GM19351 (cell line): ENCODE data around the gene MSANTD1.

Source experiments
- ATAC-seq: cut with Tn5 transposase; IDR thresholded peaks from one replicate; pipeline ENCODE4 v1.9.1; 2021; ENCODE audit warnings: mild to moderate bottlenecking, moderate library complexity; ENCODE audit not compliant: unreplicated experiment

Gene MSANTD1

DNA sequence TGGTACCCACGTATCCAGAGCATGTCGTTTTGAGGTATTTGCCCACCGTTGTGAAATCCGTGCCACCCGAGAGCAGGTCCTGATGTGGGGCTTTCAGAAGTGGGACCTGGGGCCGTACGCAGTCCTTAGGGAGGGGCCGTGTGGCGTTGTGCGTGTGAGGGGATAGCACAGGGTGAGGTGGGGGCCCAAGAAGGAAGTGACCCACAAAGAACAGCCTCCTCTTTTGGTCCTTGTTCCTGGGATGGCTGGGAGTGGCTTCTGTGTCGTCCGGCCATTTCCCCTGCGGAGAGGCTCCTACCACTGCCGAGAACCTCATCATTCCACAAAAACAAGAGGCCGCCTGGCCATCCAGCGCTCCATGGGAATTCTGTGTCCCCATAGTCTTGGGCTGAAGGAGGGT, 17.0 kb upstream of the MSANTD1 start:
- ATAC-seq, result no peak

DNA sequence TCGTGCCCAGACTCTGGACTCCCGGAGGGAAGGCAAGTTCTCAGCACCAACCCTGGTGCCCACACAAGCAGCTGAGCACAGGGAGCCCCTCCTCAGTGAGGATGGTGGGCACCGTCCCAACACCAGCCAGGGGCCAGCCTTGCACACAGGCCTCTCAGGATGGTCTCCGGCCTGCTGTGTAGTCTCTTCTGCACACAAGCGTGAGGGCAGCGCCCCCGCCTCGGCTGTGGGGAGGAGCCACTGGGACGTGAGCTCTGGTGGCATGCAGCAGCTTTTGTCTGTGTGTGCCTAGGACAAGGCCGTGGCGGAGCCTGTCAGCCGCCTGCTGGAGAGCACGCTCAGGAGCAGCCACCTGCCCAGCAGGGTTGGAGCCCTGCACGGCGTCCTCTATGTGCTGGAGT, 16.1 kb upstream of the MSANTD1 start:
- ATAC-seq, result no peak

DNA sequence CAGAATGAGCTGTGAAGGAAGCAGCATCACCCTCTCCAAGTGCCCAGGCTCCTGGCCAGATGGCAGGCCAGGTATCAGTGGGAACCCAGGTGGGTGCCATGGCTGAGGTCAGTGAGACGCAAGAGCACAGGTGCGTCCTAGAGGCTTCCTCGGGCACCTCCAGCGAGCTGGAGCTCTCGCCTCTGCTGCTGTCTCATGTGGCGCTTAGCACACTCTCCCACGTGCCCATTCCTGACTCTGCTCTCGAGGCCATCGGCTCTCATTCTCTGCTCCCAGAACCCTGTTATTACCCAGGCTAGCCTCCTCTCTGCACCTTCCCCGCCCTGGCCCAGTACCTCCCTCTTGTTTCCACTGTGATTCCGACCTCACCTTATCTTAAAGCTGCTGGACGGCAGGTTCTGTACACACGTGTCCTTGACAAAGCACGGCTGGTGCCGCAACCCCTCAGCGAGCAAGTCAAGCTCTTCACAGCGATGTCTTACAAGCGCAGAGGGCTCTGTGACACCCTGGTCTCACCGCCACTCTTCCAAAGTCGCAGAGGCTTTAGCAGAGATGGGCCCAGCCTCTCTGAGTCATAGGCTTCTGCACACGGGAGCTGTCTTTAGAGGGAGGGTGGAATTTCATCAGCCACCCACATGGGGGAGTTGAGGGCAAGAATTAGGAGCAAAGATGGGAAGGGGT, 15.4 kb upstream of the MSANTD1 start:
- ATAC-seq, result no peak

DNA sequence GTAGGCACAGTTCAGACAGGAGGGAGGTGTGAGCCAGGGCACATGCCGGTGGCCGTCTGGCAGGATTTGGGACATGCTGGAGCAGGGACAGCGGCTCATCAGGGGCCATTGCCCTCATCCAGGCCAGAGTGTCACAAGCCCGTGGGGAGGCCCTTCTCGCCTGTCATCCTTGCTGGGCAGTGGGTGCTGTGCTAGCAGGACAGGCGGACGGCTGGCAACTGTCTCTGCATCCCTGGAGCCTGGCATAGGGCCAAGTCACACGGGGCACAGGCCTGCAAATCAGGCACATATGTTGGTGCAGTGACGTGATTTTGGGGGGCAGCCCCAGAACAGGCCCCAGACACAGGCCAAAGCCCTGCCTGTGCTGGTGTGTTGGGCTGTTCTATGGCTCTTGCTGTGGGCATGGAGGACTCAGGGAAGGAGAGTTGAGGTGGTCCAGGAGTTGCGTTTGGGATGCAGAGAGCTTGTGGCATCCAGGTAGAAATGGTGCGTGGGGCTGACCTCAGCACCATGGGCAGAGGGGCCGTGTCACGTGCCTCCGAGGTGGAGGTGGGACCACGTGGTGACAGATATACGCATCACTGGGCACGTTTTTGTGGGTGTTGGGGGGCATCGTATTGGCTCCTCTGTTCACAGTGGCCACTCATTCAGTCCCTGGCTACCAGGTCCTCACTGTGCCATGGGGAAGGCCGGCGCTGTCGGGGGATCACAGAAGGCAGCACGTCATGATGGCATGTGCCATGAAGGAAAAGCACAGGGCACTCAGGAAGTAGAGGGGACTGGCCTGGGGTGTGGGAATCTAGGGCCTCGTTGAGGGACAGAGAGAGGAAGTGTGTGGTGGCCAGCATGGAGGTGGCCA, 14.6 kb upstream of the MSANTD1 start:
- ATAC-seq, result no peak

- no peak for ATAC-seq
Observed at GRCh38 chr4:3235030-3235345, 14.0 kb upstream of the MSANTD1 start.

DNA sequence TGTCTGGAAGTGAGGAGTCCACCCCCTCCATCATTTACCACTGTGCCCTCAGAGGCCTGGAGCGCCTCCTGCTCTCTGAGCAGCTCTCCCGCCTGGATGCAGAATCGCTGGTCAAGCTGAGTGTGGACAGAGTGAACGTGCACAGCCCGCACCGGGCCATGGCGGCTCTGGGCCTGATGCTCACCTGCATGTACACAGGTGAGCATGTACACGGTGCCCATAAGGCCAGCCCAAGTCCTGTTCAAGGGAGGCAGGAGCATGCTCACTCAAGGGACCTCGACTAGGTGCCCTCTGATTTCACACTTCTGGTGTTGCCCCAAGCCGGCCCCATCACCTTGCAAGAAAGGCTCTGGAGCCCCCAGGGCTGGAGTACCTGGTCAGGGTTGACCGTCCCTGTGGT, 13.4 kb upstream of the MSANTD1 start:
- ATAC-seq, result no peak

- no peak for ATAC-seq
Observed at GRCh38 chr4:3236326-3236878, 12.6 kb upstream of the MSANTD1 start.

DNA sequence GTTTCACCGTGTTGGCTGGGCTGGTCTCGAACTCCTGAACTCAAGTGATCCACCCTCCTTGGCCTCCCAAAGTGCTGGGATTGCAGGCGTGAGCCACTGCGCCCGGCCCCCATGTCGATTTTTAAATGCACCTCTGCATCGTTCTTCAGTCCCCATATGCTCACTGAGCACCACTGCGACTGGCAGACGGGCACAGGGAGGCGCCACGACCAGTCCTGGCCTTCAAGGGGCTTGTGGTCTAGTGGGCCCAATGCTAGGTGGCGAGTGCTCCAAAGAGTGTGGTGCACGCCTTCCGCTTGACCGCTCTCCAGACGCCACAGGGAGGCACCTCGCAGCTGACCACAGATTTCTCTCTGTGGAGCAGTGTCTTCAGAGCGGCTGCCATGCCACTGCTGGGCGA, 11.7 kb upstream of the MSANTD1 start:
- no peak for ATAC-seq

DNA sequence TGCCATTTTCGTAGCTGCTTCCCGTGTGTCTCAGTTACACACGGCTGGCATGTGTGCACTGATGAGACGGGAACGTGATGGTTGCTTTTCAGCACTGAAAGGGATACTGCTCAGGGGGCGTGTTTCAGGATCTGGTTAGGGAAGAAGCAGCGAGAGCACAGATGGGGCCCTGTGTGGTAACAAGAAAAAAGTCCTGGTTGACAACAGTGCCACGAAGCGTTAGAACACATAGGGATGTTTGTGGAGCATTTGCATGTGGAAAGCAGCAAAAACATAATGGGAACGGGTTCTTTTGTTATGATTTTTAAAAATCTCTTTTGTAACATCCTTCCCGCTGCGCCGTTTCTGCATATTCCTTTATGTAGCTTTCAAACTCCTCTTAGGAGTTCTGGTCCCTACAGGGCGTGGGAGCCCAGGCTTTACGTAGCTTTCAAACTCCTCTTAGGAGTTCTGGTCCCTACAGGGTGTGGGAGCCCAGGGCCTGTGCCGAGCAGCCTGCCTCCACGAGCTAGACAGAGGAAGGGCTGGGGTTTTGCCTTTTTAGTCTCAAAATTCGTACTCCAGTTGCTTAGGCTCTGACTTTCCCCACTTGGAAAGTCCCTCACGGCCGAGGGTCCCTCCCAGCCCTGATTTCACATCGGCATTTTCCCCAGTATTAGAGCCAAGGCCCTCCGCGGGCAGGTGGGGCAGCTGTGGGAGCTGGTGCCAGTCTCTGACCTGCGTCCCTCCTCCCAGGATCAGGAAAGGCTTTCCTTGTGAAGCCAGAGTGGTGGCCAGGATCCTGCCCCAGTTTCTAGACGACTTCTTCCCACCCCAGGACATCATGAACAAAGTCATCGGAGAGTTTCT, 11.0 kb upstream of the MSANTD1 start:
- no peak for ATAC-seq

- ATAC-seq, result no peak
Observed at GRCh38 chr4:3238721-3239120, 10.2 kb upstream of the MSANTD1 start.

GRCh38 chr4:3239303-3239702, 9.7 kb upstream of the MSANTD1 start:
- ATAC-seq, result no peak

DNA sequence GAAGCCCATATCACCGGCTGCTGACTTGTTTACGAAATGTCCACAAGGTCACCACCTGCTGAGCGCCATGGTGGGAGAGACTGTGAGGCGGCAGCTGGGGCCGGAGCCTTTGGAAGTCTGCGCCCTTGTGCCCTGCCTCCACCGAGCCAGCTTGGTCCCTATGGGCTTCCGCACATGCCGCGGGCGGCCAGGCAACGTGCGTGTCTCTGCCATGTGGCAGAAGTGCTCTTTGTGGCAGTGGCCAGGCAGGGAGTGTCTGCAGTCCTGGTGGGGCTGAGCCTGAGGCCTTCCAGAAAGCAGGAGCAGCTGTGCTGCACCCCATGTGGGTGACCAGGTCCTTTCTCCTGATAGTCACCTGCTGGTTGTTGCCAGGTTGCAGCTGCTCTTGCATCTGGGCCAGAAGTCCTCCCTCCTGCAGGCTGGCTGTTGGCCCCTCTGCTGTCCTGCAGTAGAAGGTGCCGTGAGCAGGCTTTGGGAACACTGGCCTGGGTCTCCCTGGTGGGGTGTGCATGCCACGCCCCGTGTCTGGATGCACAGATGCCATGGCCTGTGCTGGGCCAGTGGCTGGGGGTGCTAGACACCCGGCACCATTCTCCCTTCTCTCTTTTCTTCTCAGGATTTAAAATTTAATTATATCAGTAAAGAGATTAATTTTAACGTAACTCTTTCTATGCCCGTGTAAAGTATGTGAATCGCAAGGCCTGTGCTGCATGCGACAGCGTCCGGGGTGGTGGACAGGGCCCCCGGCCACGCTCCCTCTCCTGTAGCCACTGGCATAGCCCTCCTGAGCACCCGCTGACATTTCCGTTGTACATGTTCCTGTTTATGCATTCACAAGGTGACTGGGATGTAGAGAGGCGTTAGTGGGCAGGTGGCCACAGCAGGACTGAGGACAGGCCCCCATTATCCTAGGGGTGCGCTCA, 8.7 kb upstream of the MSANTD1 start:
- no peak for ATAC-seq

GRCh38 chr4:3240936-3241522, 7.9 kb upstream of the MSANTD1 start:
- no peak for ATAC-seq

- ATAC-seq, result no peak
Observed at GRCh38 chr4:3241898-3242524, 6.9 kb upstream of the MSANTD1 start.

DNA sequence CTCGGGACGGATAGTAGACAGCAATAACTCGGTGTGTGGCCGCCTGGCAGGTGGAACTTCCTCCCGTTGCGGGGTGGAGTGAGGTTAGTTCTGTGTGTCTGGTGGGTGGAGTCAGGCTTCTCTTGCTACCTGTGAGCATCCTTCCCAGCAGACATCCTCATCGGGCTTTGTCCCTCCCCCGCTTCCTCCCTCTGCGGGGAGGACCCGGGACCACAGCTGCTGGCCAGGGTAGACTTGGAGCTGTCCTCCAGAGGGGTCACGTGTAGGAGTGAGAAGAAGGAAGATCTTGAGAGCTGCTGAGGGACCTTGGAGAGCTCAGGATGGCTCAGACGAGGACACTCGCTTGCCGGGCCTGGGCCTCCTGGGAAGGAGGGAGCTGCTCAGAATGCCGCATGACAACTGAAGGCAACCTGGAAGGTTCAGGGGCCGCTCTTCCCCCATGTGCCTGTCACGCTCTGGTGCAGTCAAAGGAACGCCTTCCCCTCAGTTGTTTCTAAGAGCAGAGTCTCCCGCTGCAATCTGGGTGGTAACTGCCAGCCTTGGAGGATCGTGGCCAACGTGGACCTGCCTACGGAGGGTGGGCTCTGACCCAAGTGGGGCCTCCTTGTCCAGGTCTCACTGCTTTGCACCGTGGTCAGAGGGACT, 5.7 kb upstream of the MSANTD1 start:
- ATAC-seq, result no peak

DNA sequence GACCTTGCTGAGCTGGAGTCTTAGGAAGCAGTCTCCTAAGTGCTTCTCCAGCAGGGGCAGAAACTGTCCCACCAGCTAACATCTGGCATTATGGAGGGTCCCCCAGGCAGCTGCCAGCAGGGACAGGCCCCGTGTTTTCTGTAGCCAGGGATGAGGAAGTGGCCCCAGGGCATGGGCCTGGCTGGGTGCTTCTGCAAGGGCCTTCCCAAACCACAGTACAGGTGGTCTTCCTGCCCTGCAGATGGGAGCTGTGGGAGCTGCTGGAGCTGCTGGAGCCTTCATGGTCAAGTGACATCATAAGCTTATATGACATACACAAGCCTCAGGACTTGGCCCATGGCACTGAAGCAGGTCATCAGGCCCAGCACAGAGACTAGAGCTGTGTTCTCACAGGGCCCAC, 5.0 kb upstream of the MSANTD1 start:
- no peak for ATAC-seq

GRCh38 chr4:3244747-3245146, 4.2 kb upstream of the MSANTD1 start:
- ATAC-seq, result no peak

DNA sequence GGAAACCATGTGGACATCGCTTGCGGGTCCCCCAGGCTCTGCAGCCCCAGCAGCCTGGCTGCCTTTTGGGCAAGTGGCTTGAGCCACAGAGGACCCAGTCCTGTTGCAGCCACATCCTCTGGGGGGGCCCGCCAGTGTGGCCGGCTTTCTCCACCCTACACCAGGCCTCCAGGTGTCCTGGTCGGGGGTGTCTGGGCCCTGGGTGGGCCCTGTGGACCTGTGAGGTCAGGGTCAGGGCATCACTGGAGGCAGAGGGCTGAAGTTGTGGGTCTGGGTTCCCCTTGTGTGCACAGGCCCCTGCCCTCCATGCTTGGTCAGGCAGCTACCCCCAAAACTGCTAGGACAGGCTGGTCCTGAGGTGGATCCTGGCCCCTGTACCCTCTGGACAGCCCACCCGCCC, 3.3 kb upstream of the MSANTD1 start:
- ATAC-seq, result no peak
